HepG2 (cell line): ENCODE data around the gene CNKSR3. TPM values are rescaled to one million over a fixed set of nuclear protein-coding genes. Genes with fewer than 3 reads are reported as not detected.

Experiments
- EEA1 ChIP-seq: sonication (generic); formaldehyde crosslinking; IDR thresholded peaks from 2 replicates; pipeline ENCODE4 v1.5.1; 2020; ENCODE audit warnings: mild to moderate bottlenecking, missing genetic modification reagents, borderline replicate concordance
- FOXK1 ChIP-seq: sonication (generic); formaldehyde crosslinking; IDR thresholded peaks from 2 replicates; pipeline ENCODE4 v1.4.0; 2020; ENCODE audit warnings: low read depth, missing genetic modification reagents, borderline replicate concordance
- GTF3A ChIP-seq: sonication (generic); formaldehyde crosslinking; conservative IDR thresholded peaks from 2 replicates; pipeline ENCODE4 v1.4.0; 2020; ENCODE audit warnings: mild to moderate bottlenecking, missing genetic modification reagents
- SALL2 ChIP-seq: sonication (generic); formaldehyde crosslinking; IDR thresholded peaks from 2 replicates; pipeline ENCODE4 v1.8.1; 2023; ENCODE audit warnings: mild to moderate bottlenecking, missing genetic modification reagents, inconsistent platforms
- SMARCC2 ChIP-seq: fragments of 450-650 bp; IDR thresholded peaks from 2 replicates; pipeline ENCODE4 v1.6.1; 2017; ENCODE audit warnings: antibody characterized with exemption, mild to moderate bottlenecking
- TGIF2 ChIP-seq: IDR thresholded peaks from 2 replicates; pipeline ENCODE4 v1.6.1; 2016; ENCODE audit warnings: control low read depth, missing compliant biosample characterization
- ZFP36L1 ChIP-seq: sonication (generic); formaldehyde crosslinking; IDR thresholded peaks from 2 replicates; pipeline ENCODE4 v1.8.0; 2022; ENCODE audit warnings: mild to moderate bottlenecking, missing genetic modification reagents, moderate library complexity
- ZNF10 ChIP-seq: sonication (generic); formaldehyde crosslinking; IDR thresholded peaks from 2 replicates; pipeline ENCODE4 v1.4.0; 2020; ENCODE audit warnings: mild to moderate bottlenecking, low read depth, missing genetic modification reagents, borderline replicate concordance
- ZNF713 ChIP-seq: sonication (generic); formaldehyde crosslinking; IDR thresholded peaks from 2 replicates; pipeline ENCODE4 v1.4.0; 2020; ENCODE audit warnings: mild to moderate bottlenecking, missing genetic modification reagents
- ZNF740 ChIP-seq: sonication (generic); formaldehyde crosslinking; IDR thresholded peaks from 2 replicates; pipeline ENCODE4 v1.4.0; 2020; ENCODE audit warnings: missing genetic modification reagents
- ZNF792 ChIP-seq: IDR thresholded peaks from 2 replicates; pipeline ENCODE4 v1.6.1; 2016
- polyA plus RNA-seq, 8 experiments: library from polyadenylated mRNA; depleted of rRNA in 3 of 8; stranded (reverse) in 7 of 8; unstranded in 1 of 8; fragments of >200 nt; fragmentation: Illumina TruSeq in 4 of 8; extraction: Trizol in 4 of 8; gene quantifications; 2 replicates each; pipeline versions ENCODE4 v1.2.1 to v1.2.3, GENCODE V29; 2011 to 2016; ENCODE audit warnings: low read depth in 4 of 8, missing spikeins in 1 of 8, mixed read lengths in 1 of 8; ENCODE audit not compliant: insufficient read depth in 1 of 8
- total RNA-seq, 5 experiments: library from RNA; depleted of rRNA; stranded (reverse); fragments of >200 nt; fragmentation: Illumina TruSeq; extraction: Trizol; gene quantifications; 2 replicates each; pipeline ENCODE4 v1.2.3, GENCODE V29; 2016; ENCODE audit warnings: low read depth in 1 of 5
- TF ChIP-seq, protein P1 (sequence below): sonication (generic); formaldehyde crosslinking; IDR thresholded peaks from 2 replicates; pipeline ENCODE4 v1.9.0; 2021; ENCODE audit warnings: missing genetic modification reagents, mild to moderate bottlenecking, borderline replicate concordance
- TF ChIP-seq, protein P2 (sequence below): sonication (generic); formaldehyde crosslinking; IDR thresholded peaks from 2 replicates; pipeline ENCODE4 v1.5.0; 2020; ENCODE audit warnings: mild to moderate bottlenecking, missing genetic modification reagents
- TF ChIP-seq, protein P3 (sequence below): sonication (generic); formaldehyde crosslinking; conservative IDR thresholded peaks from 2 replicates; pipeline ENCODE4 v1.5.0; 2020; ENCODE audit warnings: missing genetic modification reagents
- TF ChIP-seq, protein P4 (sequence below): sonication (generic); formaldehyde crosslinking; IDR thresholded peaks from 2 replicates; pipeline ENCODE4 v1.8.0; 2023; ENCODE audit warnings: mild to moderate bottlenecking, missing genetic modification reagents

The CNKSR3 gene
- total and polyA plus RNA-seq, 2 of the 13 experiments (the other 11 are each of a cell fraction or from before 2014, with no cell fraction given), result 9.2 to 38.6 TPM

DNA sequence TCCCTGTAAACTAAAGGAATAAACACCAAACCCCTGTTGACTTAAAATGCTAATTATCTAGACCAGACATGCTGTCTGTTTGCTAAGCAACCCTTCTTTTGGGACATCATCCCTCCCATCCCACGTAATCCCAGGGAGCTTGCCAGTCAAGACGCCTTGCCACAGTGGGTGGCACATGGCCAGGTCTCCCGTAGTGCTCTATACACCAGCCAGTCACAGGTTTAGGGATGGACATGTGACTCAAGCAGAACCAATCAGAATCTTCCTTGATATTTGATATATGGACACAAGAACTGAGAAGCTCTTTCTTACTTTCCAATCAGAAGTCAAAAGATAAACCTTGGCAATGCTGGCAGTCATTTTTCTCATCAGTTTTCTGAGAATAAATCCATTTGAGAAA, 60.0 kb downstream of the CNKSR3 start (continued):
- TF ChIP-seq, protein P1, sequence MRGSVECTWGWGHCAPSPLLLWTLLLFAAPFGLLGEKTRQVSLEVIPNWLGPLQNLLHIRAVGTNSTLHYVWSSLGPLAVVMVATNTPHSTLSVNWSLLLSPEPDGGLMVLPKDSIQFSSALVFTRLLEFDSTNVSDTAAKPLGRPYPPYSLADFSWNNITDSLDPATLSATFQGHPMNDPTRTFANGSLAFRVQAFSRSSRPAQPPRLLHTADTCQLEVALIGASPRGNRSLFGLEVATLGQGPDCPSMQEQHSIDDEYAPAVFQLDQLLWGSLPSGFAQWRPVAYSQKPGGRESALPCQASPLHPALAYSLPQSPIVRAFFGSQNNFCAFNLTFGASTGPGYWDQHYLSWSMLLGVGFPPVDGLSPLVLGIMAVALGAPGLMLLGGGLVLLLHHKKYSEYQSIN (CRISPR knock-in tag), result no peak
- TF ChIP-seq TGIF2 (CRISPR knock-in tag) (no peak), SALL2 (no peak), SMARCC2 (no peak), ZFP36L1 (CRISPR knock-in tag) (no peak), ZNF740 (CRISPR knock-in tag) (no peak), ZNF10 (CRISPR knock-in tag) (no peak), ZNF792 (CRISPR knock-in tag) (no peak), GTF3A (CRISPR knock-in tag) (no peak), ZNF713 (CRISPR knock-in tag) (no peak), FOXK1 (CRISPR knock-in tag) (no peak), EEA1 (no peak)
- TF ChIP-seq, protein P2, sequence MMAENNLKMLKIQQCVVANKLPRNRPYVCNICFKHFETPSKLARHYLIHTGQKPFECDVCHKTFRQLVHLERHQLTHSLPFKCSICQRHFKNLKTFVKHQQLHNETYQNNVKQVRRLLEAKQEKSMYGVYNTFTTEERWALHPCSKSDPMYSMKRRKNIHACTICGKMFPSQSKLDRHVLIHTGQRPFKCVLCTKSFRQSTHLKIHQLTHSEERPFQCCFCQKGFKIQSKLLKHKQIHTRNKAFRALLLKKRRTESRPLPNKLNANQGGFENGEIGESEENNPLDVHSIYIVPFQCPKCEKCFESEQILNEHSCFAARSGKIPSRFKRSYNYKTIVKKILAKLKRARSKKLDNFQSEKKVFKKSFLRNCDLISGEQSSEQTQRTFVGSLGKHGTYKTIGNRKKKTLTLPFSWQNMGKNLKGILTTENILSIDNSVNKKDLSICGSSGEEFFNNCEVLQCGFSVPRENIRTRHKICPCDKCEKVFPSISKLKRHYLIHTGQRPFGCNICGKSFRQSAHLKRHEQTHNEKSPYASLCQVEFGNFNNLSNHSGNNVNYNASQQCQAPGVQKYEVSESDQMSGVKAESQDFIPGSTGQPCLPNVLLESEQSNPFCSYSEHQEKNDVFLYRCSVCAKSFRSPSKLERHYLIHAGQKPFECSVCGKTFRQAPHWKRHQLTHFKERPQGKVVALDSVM, result no peak
- TF ChIP-seq, protein P3, sequence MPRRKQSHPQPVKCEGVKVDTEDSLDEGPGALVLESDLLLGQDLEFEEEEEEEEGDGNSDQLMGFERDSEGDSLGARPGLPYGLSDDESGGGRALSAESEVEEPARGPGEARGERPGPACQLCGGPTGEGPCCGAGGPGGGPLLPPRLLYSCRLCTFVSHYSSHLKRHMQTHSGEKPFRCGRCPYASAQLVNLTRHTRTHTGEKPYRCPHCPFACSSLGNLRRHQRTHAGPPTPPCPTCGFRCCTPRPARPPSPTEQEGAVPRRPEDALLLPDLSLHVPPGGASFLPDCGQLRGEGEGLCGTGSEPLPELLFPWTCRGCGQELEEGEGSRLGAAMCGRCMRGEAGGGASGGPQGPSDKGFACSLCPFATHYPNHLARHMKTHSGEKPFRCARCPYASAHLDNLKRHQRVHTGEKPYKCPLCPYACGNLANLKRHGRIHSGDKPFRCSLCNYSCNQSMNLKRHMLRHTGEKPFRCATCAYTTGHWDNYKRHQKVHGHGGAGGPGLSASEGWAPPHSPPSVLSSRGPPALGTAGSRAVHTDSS (CRISPR knock-in tag), result no peak
- TF ChIP-seq, protein P4, sequence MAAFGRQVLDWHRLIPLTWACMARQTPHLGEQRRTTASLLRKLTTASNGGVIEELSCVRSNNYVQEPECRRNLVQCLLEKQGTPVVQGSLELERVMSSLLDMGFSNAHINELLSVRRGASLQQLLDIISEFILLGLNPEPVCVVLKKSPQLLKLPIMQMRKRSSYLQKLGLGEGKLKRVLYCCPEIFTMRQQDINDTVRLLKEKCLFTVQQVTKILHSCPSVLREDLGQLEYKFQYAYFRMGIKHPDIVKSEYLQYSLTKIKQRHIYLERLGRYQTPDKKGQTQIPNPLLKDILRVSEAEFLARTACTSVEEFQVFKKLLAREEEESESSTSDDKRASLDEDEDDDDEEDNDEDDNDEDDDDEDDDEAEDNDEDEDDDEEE (CRISPR knock-in tag), result no peak
- TF ChIP-seq, all 625 proteins: peak for 0
